ENCODE results near the gene KRTAP12-4. TPM values are rescaled to one million over a fixed set of nuclear protein-coding genes. Genes with fewer than 3 reads are reported as not detected.

KRTAP12-4 gene
- total and polyA plus RNA-seq, 2 donors (not counting 3 experiments of a cell fraction or from before 2014, with no cell fraction given) = not detected

DNA sequence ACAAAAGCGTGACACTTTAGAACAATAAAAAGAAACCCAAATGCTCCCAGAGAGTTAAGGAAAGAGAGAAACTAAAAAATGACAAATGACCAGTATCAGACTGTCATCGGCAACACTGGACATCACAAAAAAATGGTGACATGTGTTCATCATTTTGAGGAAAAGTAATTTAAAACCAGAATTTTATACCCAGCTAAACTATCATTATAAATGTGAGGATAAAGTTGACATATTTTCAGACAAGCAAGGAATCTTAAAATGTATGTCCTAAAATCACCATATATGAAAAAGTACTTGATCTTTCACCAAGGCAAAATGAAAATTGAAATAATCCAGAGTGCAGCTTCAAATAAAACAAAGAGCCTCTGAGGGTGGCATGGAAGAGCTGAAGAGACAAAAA, 9.6 kb downstream of the KRTAP12-4 start:
- DNase-seq (ENCODE audit: low read depth, low spot score) (no peak), FAIRE-seq (no peak)
- Histone ChIP-seq H3K79me2 (ENCODE audit: control insufficient read depth, insufficient read depth, low read length) (no peaks in the 10 kb centered on the region), H3K4me2 (ENCODE audit: insufficient read depth, low read length) (no peak overlapping the region), H3K9me1 (replicated peaks; ENCODE audit: control insufficient read depth, extremely low read depth, insufficient read depth, low read length) (no peaks in the 10 kb centered on the region), H3K9me3 (replicated peaks; ENCODE audit: control insufficient read depth, insufficient read depth, low read length) (no peaks in the 10 kb centered on the region), H3K9ac (replicated peaks; ENCODE audit: extremely low read depth, insufficient read depth, low read length) (no peak overlapping the region), H3K27me3 (ENCODE audit: control insufficient read depth in 2 of 2, insufficient read depth in 2 of 2, low read length in 2 of 2) (no peaks in the 10 kb centered on the region), H2AFZ (ENCODE audit: low read depth, low read length) (no peak overlapping the region), H4K20me1 (replicated peaks; ENCODE audit: control insufficient read depth, extremely low read depth, insufficient read depth, low read length) (no peaks in the 10 kb centered on the region), H3K4me3 (replicated peaks in 1 of 3; ENCODE audit: insufficient read depth in 1 of 3, low read depth in 1 of 3, low read length in 3 of 3) (no peak overlapping the region), H3K4me1 (ENCODE audit: control insufficient read depth, extremely low read depth, insufficient read depth, low read length) (no peaks in the 10 kb centered on the region), H3K36me3 (ENCODE audit: control insufficient read depth in 2 of 2, extremely low read depth in 1 of 2, insufficient read depth in 2 of 2, low read length in 2 of 2) (no peaks in the 10 kb centered on the region), H3K27ac (ENCODE audit: insufficient read depth, low read depth, low read length) (no peak overlapping the region)
- ChIA-PET CTCF (no interaction called here), POLR2A (no interaction called here)
- intact Hi-C loops (cut with micrococcal nuclease) (no loop called here), dilution Hi-C loops (cut with MboI; ENCODE audit: extremely low pct_ligation_motif_present, low sequenced_read_pairs) (no loop called here)
- TF ChIP-seq, protein P1, sequence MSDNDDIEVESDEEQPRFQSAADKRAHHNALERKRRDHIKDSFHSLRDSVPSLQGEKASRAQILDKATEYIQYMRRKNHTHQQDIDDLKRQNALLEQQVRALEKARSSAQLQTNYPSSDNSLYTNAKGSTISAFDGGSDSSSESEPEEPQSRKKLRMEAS (IDR thresholded peaks at IDR 0.05; ENCODE audit: insufficient read depth, insufficient read length) = no peak
- TF ChIP-seq, protein P2, sequence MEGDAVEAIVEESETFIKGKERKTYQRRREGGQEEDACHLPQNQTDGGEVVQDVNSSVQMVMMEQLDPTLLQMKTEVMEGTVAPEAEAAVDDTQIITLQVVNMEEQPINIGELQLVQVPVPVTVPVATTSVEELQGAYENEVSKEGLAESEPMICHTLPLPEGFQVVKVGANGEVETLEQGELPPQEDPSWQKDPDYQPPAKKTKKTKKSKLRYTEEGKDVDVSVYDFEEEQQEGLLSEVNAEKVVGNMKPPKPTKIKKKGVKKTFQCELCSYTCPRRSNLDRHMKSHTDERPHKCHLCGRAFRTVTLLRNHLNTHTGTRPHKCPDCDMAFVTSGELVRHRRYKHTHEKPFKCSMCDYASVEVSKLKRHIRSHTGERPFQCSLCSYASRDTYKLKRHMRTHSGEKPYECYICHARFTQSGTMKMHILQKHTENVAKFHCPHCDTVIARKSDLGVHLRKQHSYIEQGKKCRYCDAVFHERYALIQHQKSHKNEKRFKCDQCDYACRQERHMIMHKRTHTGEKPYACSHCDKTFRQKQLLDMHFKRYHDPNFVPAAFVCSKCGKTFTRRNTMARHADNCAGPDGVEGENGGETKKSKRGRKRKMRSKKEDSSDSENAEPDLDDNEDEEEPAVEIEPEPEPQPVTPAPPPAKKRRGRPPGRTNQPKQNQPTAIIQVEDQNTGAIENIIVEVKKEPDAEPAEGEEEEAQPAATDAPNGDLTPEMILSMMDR (IDR thresholded peaks at IDR 0.05; ENCODE audit: extremely low read depth in 1 of 2, insufficient read depth in 1 of 2, low read depth in 1 of 2, low read length in 2 of 2) = no peak
- no peak for TF ChIP-seq POLR2A (IDR thresholded peaks at IDR 0.05; ENCODE audit: low read depth, low read length)
- TF ChIP-seq FOS (IDR thresholded peaks at IDR 0.05; ENCODE audit: borderline replicate concordance, insufficient read depth, low read length) = no peak
- no peak for TF ChIP-seq MYC (IDR thresholded peaks at IDR 0.05; ENCODE audit: low read depth, low read length)
- TF ChIP-seq POLR2AphosphoS5 (IDR thresholded peaks at IDR 0.05; ENCODE audit: insufficient read depth, low read depth, low read length) = no peak
- TF ChIP-seq JUN (IDR thresholded peaks at IDR 0.05; ENCODE audit: borderline replicate concordance, insufficient read depth, insufficient read length, low read depth) = no peak
- TF ChIP-seq EZH2 (IDR thresholded peaks at IDR 0.05; ENCODE audit: borderline replicate concordance, low read depth, low read length, severe bottlenecking) = no peak
- TF ChIP-seq GATA2 (IDR thresholded peaks at IDR 0.05; ENCODE audit: insufficient read depth, insufficient read length, low read depth, low read length) = no peak
- BruUV-seq (replicated peaks) = no TSS peak
